ENCODE results near the gene MORN2.

MORN2 gene

DNA sequence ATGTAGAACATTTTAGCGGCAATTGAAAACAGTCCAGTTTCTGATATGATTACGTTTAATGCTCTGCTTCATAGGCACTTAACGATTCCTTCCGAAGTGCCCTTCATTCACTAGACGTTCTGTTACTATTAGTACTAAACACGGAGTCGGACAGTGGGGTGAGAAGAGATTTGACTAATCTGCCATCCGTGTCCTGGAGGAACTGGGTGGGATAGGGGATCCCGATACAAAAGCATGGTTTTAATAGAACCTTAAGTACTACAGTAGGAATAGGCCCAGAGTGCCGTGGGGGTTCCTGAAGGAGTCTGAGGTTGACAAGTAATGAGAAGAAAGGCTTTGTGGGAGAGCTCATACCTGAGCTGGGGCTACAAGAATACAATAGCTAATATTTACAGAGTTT, 631 bp downstream of the MORN2 start:
- H3K36me3 ChIP-seq (ENCODE audit: control insufficient read depth, insufficient read depth, low read length), result no peaks in the 10 kb centered on the region; the same call in 1 of the 2 replicates
- TF ChIP-seq, protein P1, sequence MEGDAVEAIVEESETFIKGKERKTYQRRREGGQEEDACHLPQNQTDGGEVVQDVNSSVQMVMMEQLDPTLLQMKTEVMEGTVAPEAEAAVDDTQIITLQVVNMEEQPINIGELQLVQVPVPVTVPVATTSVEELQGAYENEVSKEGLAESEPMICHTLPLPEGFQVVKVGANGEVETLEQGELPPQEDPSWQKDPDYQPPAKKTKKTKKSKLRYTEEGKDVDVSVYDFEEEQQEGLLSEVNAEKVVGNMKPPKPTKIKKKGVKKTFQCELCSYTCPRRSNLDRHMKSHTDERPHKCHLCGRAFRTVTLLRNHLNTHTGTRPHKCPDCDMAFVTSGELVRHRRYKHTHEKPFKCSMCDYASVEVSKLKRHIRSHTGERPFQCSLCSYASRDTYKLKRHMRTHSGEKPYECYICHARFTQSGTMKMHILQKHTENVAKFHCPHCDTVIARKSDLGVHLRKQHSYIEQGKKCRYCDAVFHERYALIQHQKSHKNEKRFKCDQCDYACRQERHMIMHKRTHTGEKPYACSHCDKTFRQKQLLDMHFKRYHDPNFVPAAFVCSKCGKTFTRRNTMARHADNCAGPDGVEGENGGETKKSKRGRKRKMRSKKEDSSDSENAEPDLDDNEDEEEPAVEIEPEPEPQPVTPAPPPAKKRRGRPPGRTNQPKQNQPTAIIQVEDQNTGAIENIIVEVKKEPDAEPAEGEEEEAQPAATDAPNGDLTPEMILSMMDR (IDR thresholded peaks at IDR 0.05; ENCODE audit: insufficient read depth, low read length, poor library complexity, severe bottlenecking), result no peak
- H3K27me3 ChIP-seq (replicated peaks; ENCODE audit: control insufficient read depth, insufficient read depth, low read length), result no peaks in the 10 kb centered on the region
- DNase-seq (ENCODE audit: extremely low read depth, insufficient read length), result no peak
- H3K4me3 ChIP-seq (replicated peaks; ENCODE audit: low read depth, low read length), result peak overlapping the region; percentile 97

DNA sequence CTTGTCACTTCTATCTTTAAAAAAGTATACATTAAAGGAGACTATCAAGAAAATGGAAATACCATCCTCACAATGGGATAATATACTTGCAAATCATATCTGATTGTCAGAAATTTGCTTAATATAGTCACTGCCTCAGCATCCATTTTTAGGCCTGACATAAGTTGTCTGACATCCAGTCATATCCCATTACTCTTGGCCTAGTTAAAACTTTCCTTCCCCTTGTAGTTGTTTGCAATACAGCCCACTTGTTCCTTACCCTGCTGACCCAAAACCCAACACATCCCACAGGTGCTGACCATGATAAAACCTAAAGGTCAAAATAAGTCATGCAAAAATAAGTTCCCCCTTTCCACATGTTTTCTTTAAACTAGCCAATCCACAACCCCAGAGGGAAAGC, 10.3 kb downstream of the MORN2 start:
- DNase-seq (ENCODE audit: extremely low read depth, insufficient read length), result no peak
- H3K27me3 ChIP-seq (replicated peaks; ENCODE audit: control insufficient read depth, insufficient read depth, low read length), result no peaks in the 10 kb centered on the region
- no peaks in the 10 kb centered on the region for H3K36me3 ChIP-seq (ENCODE audit: control insufficient read depth, insufficient read depth, low read length)
- no peak overlapping the region for H3K4me3 ChIP-seq (replicated peaks; ENCODE audit: low read depth, low read length)
- TF ChIP-seq, protein P1 (IDR thresholded peaks at IDR 0.05; ENCODE audit: insufficient read depth, low read length, poor library complexity, severe bottlenecking), result no peak

DNA sequence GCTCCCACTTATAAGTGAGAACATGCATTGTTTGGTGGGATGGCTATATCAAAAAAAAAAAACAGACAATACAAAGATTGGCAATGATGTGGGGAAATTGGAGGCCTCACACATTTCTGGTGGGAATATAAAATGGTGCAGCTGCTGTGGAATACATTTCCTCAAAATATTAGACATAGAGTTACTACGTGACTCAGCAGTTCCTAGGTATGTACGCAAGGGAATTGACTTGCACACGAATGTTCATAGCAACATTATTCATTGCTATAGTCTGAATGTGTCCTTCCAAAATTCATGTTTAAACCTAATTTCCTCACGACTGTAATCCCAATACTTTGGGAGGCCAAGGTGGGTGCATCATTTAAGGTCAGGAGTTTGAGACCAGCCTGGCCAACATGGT, 11.6 kb downstream of the MORN2 start:
- TF ChIP-seq, protein P1 (IDR thresholded peaks at IDR 0.05; ENCODE audit: insufficient read depth, low read length, poor library complexity, severe bottlenecking), result no peak
- DNase-seq (ENCODE audit: extremely low read depth, insufficient read length), result no peak
- no peaks in the 10 kb centered on the region for H3K27me3 ChIP-seq (replicated peaks; ENCODE audit: control insufficient read depth, insufficient read depth, low read length)

DNA sequence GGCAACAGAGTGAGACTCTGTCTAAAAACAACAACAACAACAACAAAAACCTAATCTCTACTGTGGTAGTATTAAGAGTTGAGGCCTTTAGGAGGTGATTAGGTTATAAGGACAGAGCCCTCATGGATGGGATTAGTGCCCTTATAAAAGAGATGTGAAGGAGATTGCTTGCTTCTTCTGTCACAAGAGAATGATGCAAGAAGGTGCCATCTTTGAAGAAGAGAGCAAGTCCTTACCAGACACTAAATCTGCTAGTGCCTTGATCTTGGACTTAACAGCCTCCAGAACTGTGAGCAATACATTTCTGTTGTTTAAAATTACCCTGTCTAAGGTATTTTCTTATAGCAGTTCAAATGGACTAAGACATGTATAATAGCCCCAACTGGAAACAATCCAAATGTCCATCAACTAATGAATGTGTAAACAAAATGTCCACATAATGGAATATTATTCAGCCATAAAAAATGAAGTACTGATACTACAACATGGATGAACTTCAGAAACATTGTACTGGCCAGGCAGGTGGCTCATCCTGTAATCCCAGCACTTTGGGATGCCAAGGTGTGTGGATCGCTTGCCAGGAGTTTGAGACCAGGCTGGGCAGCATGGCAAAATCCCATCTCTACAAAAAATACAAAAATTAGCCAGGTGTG, 12.3 kb downstream of the MORN2 start:
- H3K36me3 ChIP-seq (ENCODE audit: control insufficient read depth, insufficient read depth, low read length), result no peaks in the 10 kb centered on the region
- DNase-seq (ENCODE audit: extremely low read depth, insufficient read length), result no peak
- no peaks in the 10 kb centered on the region for H3K27me3 ChIP-seq (replicated peaks; ENCODE audit: control insufficient read depth, insufficient read depth, low read length)
- TF ChIP-seq, protein P1 (IDR thresholded peaks at IDR 0.05; ENCODE audit: insufficient read depth, low read length, poor library complexity, severe bottlenecking), result no peak
- H3K4me3 ChIP-seq (replicated peaks; ENCODE audit: low read depth, low read length), result no peak overlapping the region

More for the DNA sequence above, 11.6 kb downstream of the MORN2 start:
- H3K4me3 ChIP-seq (replicated peaks; ENCODE audit: low read depth, low read length), result no peak overlapping the region
- no peaks in the 10 kb centered on the region for H3K36me3 ChIP-seq (ENCODE audit: control insufficient read depth, insufficient read depth, low read length)

DNA sequence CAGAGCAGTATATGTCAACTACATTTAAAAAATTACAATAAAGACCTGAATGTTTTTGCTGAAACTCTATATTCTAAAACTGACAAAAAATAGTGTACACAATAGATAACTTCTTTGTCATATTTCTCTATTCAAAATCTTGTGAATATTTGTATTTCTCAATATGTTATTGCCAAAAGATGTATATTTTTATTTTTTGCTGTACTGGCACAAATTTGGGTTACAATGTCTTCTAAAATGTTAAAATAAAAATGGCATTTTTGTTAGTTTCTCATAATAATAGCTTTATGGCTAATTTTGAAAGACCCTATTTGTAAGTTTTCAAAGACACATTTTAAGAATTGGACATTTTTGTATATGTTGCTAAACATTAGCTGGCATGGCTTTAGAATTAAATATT, 13.3 kb downstream of the MORN2 start:
- Histone ChIP-seq H3K4me3 (replicated peaks; ENCODE audit: low read depth, low read length) (no peak overlapping the region), H3K27me3 (replicated peaks; ENCODE audit: control insufficient read depth, insufficient read depth, low read length) (no peaks in the 10 kb centered on the region), H3K36me3 (ENCODE audit: control insufficient read depth, insufficient read depth, low read length) (no peaks in the 10 kb centered on the region)
- no peak for DNase-seq (ENCODE audit: extremely low read depth, insufficient read length)
- TF ChIP-seq, protein P1 (IDR thresholded peaks at IDR 0.05; ENCODE audit: insufficient read depth, low read length, poor library complexity, severe bottlenecking), result no peak

DNA sequence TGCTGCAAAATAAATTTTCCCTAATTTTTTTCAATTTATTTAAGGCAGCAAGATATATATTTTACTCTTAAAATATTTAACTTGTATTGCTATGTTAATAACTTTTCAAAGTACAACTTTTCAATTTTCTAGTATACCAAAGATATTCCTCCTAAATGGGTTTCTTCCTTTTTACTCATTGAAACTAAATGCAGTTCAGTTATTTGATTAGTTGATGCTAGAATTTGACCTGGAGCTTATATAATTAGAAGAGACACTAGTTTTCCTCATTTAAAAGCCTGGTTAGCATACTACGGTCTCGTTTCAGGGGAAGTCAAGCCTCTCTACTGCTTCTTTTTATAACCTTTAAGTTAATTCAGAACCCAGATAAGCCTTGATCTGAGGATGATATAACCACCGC, 13.8 kb downstream of the MORN2 start, which contains the start of gene ARHGEF33:
ARHGEF33 (plus strand) TSS at position 301 of the 400 bp plus-strand sequence. CDS start 29,573 bp downstream, outside the sequence.
- Histone ChIP-seq H3K36me3 (ENCODE audit: control insufficient read depth, insufficient read depth, low read length) (no peaks in the 10 kb centered on the region), H3K4me3 (replicated peaks; ENCODE audit: low read depth, low read length) (no peak within 1 kb of the TSS), H3K27me3 (replicated peaks; ENCODE audit: control insufficient read depth, insufficient read depth, low read length) (no peaks in the 10 kb centered on the region)
- TF ChIP-seq, protein P1 (IDR thresholded peaks at IDR 0.05; ENCODE audit: insufficient read depth, low read length, poor library complexity, severe bottlenecking), result no peak
- no peak for DNase-seq (ENCODE audit: extremely low read depth, insufficient read length)

Data from GM06990 (cell line).